ENCODE measurements around the gene UBA5. TPM values are rescaled to one million over a fixed set of nuclear protein-coding genes. Genes with fewer than 3 reads are reported as not detected.

UBA5 gene
- total RNA-seq, 2 donors from 2014 or later = 30.7 to 40.5 TPM

Other genes with a start within 250 kb of the UBA5 start
- gene DNAJC13, start 242.8 kb upstream of the UBA5 start, total RNA-seq = 10 to 100 TPM; 26.1 to 30.7 TPM
- gene ACKR4, start 63.1 kb upstream of the UBA5 start, total RNA-seq = under 1 TPM in 1 of 2 donors, not detected in 1; 0.32 TPM
- gene ACAD11, start 520 bp upstream of the UBA5 start, total RNA-seq = 10 to 100 TPM; 24.2 to 28.4 TPM
- gene NPHP3, start 62.1 kb downstream of the UBA5 start, total RNA-seq = 10 to 100 TPM; 26.1 to 30.3 TPM